ENCODE measurements around the gene STAG1. TPM values are rescaled to one million over a fixed set of nuclear protein-coding genes. Genes with fewer than 3 reads are reported as not detected.

The STAG1 gene
- total RNA-seq, 1 experiment from 2014 or later = 34.6 TPM

- H4K5ac ChIP-seq (ENCODE audit: insufficient read length, low read depth, low read length) = no peak overlapping the region
- H3K9ac ChIP-seq (ENCODE audit: extremely low read depth, insufficient read length, low read length) = no peak overlapping the region
- H3K4me1 ChIP-seq (ENCODE audit: insufficient read depth, low read length) = no peaks in the 10 kb centered on the region
- no peak overlapping the region for H3T11ph ChIP-seq (ENCODE audit: low read length)
- H2BK15ac ChIP-seq (ENCODE audit: low read depth, low read length) = no peak overlapping the region
- Mint-ChIP-seq H3K9me3 (no peaks in the 10 kb centered on the region), H3K27me3 (ENCODE audit: low read depth) (no peaks in the 10 kb centered on the region), H3K36me3 (ENCODE audit: insufficient read depth in 1 of 3, low read depth in 3 of 3) (no peaks in the 10 kb centered on the region; a peak in 1 of 7 replicates), H3K4me1 (no peaks in the 10 kb centered on the region), H3K4me3 (no peak overlapping the region), H3K27ac (no peak overlapping the region)
- no peaks in the 10 kb centered on the region for H3K79me2 ChIP-seq (ENCODE audit: insufficient read depth, low read length)
- H3K79me1 ChIP-seq (ENCODE audit: insufficient read depth, low read depth, low read length, poor library complexity, severe bottlenecking) = no peaks in the 10 kb centered on the region
- no peak overlapping the region for H3K18ac ChIP-seq (ENCODE audit: insufficient read length, low read depth, low read length)
- H2AK5ac ChIP-seq (ENCODE audit: insufficient read length, low read length) = no peak overlapping the region
- H2BK12ac ChIP-seq (ENCODE audit: insufficient read length, low read depth, low read length) = no peak overlapping the region
- no peak overlapping the region for H2BK5ac ChIP-seq (ENCODE audit: insufficient read length, low read length)
- no peaks in the 10 kb centered on the region for H3K23me2 ChIP-seq (ENCODE audit: insufficient read length, low read depth, low read length, poor library complexity, severe bottlenecking)
- no peaks in the 10 kb centered on the region for H3K27me3 ChIP-seq (ENCODE audit: insufficient read depth, low read length)
- no peak overlapping the region for H2AFZ ChIP-seq (ENCODE audit: low read length)
- H3K27ac ChIP-seq (ENCODE audit: insufficient read length, low read depth, low read length) = no peak overlapping the region
- H3K14ac ChIP-seq (ENCODE audit: insufficient read depth, low read length) = no peak overlapping the region
- H3K56ac ChIP-seq (ENCODE audit: insufficient read length, low read depth, low read length) = no peak overlapping the region
- H3K9me3 ChIP-seq (ENCODE audit: control insufficient read depth, low read depth, low read length) = no peaks in the 10 kb centered on the region
- no peak overlapping the region for H3K4me2 ChIP-seq (ENCODE audit: insufficient read depth, insufficient read length, low read length)
- TF ChIP-seq CTCF (conservative IDR thresholded peaks at IDR 0.05) = no peak
- no peaks in the 10 kb centered on the region for H4K20me1 ChIP-seq (ENCODE audit: control insufficient read depth, insufficient read depth, insufficient read length)
- no peak overlapping the region for H3K23ac ChIP-seq (ENCODE audit: insufficient read length, low read depth, low read length)
- H2BK120ac ChIP-seq (ENCODE audit: low read depth, low read length, poor library complexity, severe bottlenecking) = no peak overlapping the region
- no peak overlapping the region for H2BK20ac ChIP-seq (ENCODE audit: low read depth, low read length, poor library complexity, severe bottlenecking)
- no peak overlapping the region for H3K4ac ChIP-seq (ENCODE audit: low read depth, low read length)
- no peak for DNase-seq
- no peak overlapping the region for H4K91ac ChIP-seq (ENCODE audit: insufficient read length, low read depth, low read length)
- no peak overlapping the region for H4K8ac ChIP-seq (replicated peaks; ENCODE audit: insufficient read length, low read depth, low read length)
- no CpG with 5 or more reads among the region's 3 CpGs for WGBS (ENCODE audit: extremely low coverage, insufficient read length, low lambda C conversion rate)
Measured at GRCh38 chr3:136390574-136390973, 361.6 kb downstream of the STAG1 start.

Data from H9 (cell line).